Naive thymus-derived CD8-positive, alpha-beta T cell (primary cell): Measurements from ENCODE around the gene EVI5L. TPM values are rescaled to one million over a fixed set of nuclear protein-coding genes. Genes with fewer than 3 reads are reported as not detected.

ENCODE experiments used
- ATAC-seq, 2 donors: fragments of 150-1000 bp; cut with Tn5 transposase in 1 of 2; sonication (Bioruptor Pico), chemical (Tn5 transposase) in 1 of 2; 1 replicate in 1 of 2; 2 replicates in 1 of 2; pipeline ENCODE4 v1.10.0; 2021; ENCODE audit warnings: mild to moderate bottlenecking in 2 of 2, moderate library complexity in 2 of 2
- POLR2A ChIA-PET: fragments of 350-600 bp; sonication (Branson Sonifier 250); formaldehyde crosslinking; loops from one replicate; lab custom pipeline; 2021; ENCODE audit warnings: antibody characterized with exemption; lab: Charles Lee
- DNase-seq, 10 donors: peaks; one replicate each; pipeline versions ENCODE4 v3.0.0 to v3.0.0-alpha.2; 2020 to 2022
- H3K27ac Mint-ChIP-seq, 10 donors: one replicate each; pipeline ENCODE4 v1.8.0; 2020 to 2022; ENCODE audit warnings: mild to moderate bottlenecking in 10 of 10, mixed read lengths in 10 of 10, moderate library complexity in 4 of 10, inconsistent platforms in 1 of 10
- H3K27me3 Mint-ChIP-seq, 5 donors: one replicate each; pipeline ENCODE4 v1.8.0; 2021 to 2022; ENCODE audit warnings: mixed read lengths in 5 of 5
- H3K36me3 Mint-ChIP-seq, 3 donors: one replicate each; pipeline ENCODE4 v1.8.0; 2020 to 2022; ENCODE audit warnings: mixed read lengths in 3 of 3, mild to moderate bottlenecking in 2 of 3, inconsistent platforms in 1 of 3
- H3K4me1 Mint-ChIP-seq, 4 donors: one replicate each; pipeline ENCODE4 v1.8.0; 2021 to 2022; ENCODE audit warnings: mixed read lengths in 4 of 4
- H3K4me3 Mint-ChIP-seq, 10 donors: one replicate each; pipeline ENCODE4 v1.8.0; 2020 to 2022; ENCODE audit warnings: mild to moderate bottlenecking in 10 of 10, mixed read lengths in 10 of 10, moderate library complexity in 6 of 10, inconsistent platforms in 1 of 10
- H3K9me3 Mint-ChIP-seq, 9 donors: one replicate each; pipeline ENCODE4 v1.8.0; 2020 to 2022; ENCODE audit warnings: mixed read lengths in 9 of 9, mild to moderate bottlenecking in 3 of 9, inconsistent platforms in 1 of 9, moderate library complexity in 1 of 9
- polyA plus RNA-seq, 3 donors: library from polyadenylated mRNA; unstranded; fragments of 300-500 nt; fragmentation: Illumina TruSeq; gene quantifications; one replicate each; pipeline ENCODE4 v1.2.3, GENCODE V29; 2021
- total RNA-seq, 8 experiments: library from RNA in 2 of 8; stranded (reverse) in 2 of 8; gene quantifications; one replicate each; pipeline ENCODE4 v1.2.3 and lab custom pipeline; 2021 to 2026

The EVI5L gene
- total and polyA plus RNA-seq, 5 experiments from 2014 or later = 1.1 to 11.5 (median 2.7) TPM

DNA sequence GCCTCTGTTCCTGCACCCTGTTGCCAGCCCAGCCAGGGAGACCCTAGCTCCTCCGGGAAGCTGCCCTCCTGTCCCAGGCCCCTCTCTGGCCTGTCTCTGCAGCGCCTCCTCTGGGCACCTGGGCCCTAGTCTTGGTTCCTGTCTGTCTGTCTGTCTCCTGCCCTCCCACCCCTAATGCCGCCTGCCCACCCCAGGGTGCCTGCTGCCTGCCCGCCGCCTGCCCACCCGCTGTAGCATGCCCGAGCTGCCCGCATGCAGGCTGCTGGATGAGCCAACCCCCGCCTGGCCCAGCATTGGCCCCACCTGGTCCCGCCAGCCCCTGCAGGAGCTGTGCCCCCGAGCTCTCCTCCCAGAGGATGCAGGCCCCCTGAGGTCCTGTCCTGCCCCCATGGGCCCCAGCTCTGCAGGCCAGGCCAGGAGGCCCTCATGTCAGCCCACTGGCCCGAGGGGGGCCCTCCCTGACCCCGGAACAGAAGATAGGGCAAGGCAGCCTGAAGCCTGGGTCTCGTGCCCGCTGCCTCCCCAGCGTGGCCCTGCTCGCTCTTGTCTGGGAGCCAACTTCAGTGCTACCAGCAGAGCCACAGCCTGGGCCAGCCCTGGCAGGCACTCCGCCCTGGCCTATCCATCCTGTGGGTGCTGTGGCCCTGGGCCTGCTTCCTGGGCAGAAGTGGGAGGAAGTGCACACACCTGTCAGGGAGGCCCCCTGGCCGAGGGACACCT is 78.9 kb downstream of the EVI5L start:
- Mint-ChIP-seq H3K4me1 (peaks cover 14 to 38% (median 29%) of the 10 kb centered on the region in 4 donors), H3K27ac (no peak overlapping the region), H3K4me3 (no peak overlapping the region), H3K9me3 (no peaks in the 10 kb centered on the region), H3K27me3 (no peaks in the 10 kb centered on the region), H3K36me3 (peaks cover 0 to 38% (median 18%) of the 10 kb centered on the region in 3 donors)
- ATAC-seq (no peak), DNase-seq (no peak)
- POLR2A ChIA-PET = interaction anchor here (0.6 to 1.6 kb wide), 4 partner anchors 9 to 36 kb away, joined by 3 to 8 read pairs (median 6); partner anchors contain the start of gene SNAPC2

DNA sequence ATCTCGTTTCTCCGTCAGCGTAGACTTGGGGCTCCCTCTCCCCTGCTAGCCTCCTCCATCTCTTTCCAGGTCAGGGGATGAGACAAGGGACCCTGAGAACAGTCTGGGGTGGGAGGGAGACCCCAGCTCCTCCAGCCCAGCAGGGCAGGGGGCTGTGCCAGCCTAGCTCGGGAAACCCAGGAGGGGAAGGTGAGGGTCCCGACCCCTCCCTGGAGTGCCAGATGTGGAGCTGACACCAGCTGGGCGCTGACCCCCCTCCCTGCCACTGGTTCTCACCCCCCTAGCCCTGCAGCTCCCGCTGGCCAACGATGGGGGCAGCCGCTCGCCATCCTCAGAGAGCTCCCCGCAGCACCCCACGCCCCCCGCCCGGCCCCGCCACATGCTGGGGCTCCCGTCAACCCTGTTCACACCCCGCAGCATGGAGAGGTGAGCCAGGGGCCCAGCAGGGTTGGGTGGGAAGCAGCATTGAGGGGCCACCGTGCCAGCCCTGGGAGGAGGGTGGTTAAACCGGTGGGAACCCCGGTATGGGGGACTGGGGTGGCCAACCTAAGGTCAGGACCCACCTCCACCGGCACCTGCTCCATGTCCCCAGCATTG is 79.6 kb downstream of the EVI5L start:
- Mint-ChIP-seq H3K4me1 (peaks cover 12 to 34% (median 25%) of the 10 kb centered on the region in 4 donors), H3K9me3 (no peaks in the 10 kb centered on the region), H3K4me3 (no peak overlapping the region), H3K36me3 (peaks cover 0 to 41% (median 18%) of the 10 kb centered on the region in 3 donors), H3K27me3 (peaks cover 0 to 3% (median 0%) of the 10 kb centered on the region in 5 donors), H3K27ac (peak overlapping the region in 1 of 10 donors; percentile 18)
- ATAC-seq = no peak
- DNase-seq = no peak
- POLR2A ChIA-PET = interaction anchor here (0.6 to 1.2 kb wide), 2 partner anchors 19 to 37 kb away, joined by 3 to 6 read pairs; no protein-coding TSS in a partner anchor

DNA sequence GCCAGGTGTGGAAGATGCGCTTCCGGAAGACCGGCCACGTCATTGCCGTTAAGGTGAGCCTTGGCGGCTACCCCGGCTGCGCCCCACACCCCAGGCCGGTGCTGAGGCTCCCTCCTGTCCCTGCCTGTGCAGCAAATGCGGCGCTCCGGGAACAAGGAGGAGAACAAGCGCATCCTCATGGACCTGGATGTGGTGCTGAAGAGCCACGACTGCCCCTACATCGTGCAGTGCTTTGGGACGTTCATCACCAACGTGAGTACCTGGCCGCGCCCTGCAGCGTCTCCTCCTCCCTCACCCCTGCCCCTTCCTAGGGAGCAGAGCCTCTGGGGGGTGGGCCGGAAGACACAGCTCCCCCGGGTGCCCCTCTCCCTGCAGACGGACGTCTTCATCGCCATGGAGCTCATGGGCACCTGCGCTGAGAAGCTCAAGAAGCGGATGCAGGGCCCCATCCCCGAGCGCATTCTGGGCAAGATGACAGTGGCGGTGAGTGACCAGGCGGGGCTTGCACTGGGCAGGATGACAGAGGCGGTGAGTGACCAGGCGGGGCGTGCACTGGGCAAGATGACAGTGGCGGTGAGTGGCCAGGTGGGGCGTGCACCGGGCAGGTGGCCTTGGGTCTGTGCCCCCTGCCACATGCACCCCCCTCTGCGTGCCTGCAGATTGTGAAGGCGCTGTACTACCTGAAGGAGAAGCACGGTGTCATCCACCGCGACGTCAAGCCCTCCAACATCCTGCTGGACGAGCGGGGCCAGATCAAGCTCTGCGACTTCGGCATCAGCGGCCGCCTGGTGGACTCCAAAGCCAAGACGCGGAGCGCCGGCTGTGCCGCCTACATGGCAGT is 80.5 kb downstream of the EVI5L start:
- H3K9me3 Mint-ChIP-seq = no peaks in the 10 kb centered on the region
- POLR2A ChIA-PET = no interaction called here
- H3K27ac Mint-ChIP-seq = no peak overlapping the region
- H3K36me3 Mint-ChIP-seq = peaks cover 0 to 41% (median 14%) of the 10 kb centered on the region in 3 donors
- H3K4me3 Mint-ChIP-seq = no peak overlapping the region
- ATAC-seq = no peak
- no peak for DNase-seq
- peaks cover 5 to 30% (median 19%) of the 10 kb centered on the region in 4 donors for H3K4me1 Mint-ChIP-seq
- peaks cover 2 to 11% (median 3%) of the 10 kb centered on the region in 5 donors for H3K27me3 Mint-ChIP-seq

DNA sequence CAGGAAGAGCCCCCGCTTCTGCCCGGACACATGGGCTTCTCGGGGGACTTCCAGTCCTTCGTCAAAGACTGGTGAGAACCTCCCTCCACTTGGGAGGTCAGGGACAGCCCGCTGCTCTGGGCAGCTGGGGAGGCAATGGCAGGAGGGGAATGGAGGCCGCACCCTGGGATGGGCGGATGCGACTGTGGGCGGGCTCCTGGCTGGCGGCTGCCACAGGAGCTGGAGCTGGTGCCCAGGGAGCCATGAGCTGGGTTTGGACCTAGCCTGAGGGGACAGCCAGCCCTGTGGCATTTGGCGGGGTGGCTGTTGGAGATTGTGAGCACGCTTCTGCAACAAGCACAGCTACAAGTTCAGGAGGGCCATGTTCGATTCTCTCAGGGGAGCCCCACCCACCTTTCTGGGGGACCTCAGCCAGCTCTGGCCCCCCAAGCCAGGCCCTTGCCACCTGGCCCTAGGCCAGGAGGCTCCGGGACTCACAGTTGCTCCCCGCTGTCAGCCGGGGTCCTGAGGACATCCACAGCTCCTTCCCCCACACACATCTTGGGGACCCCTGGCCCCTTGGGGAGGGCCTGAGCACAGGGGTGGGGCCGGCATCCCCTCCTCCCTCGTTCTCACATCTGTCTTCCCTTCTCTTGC is 81.6 kb downstream of the EVI5L start:
- Mint-ChIP-seq H3K27ac (no peak overlapping the region), H3K27me3 (peaks cover 3 to 17% (median 7%) of the 10 kb centered on the region in 5 donors), H3K36me3 (peaks cover 0 to 34% (median 12%) of the 10 kb centered on the region in 3 donors), H3K4me1 (peaks cover 3 to 28% (median 17%) of the 10 kb centered on the region in 4 donors), H3K9me3 (no peaks in the 10 kb centered on the region), H3K4me3 (no peak overlapping the region)
- ATAC-seq (no peak), DNase-seq (no peak)
- POLR2A ChIA-PET = interaction anchor here (1.0 kb wide), 1 partner anchor 8 kb away, joined by 4 read pairs; the partner anchor contains the start of gene MAP2K7

DNA sequence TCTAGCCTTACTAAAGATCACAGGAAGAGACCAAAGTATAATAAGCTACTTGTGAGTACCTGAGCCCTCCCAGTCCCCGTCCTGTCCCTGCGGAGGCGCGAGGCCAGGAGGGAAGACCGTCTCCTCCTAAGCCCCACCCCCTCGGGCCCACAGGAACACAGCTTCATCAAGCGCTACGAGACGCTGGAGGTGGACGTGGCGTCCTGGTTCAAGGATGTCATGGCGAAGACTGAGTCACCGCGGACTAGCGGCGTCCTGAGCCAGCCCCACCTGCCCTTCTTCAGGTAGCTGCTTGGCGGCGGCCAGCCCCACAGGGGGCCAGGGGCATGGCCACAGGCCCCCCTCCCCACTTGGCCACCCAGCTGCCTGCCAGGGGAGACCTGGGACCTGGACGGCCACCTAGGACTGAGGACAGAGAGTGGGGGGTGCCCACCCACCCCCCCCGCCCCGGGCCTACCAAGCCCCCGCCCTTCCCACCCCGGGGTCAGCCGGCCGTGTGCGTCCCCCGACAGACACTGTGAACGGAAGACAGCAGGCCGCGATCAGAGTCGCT is 82.2 kb downstream of the EVI5L start:
- no peak overlapping the region for H3K4me3 Mint-ChIP-seq
- POLR2A ChIA-PET = interaction anchor here (1.0 kb wide), 1 partner anchor 8 kb away, joined by 4 read pairs; the partner anchor contains the start of gene MAP2K7
- no peak overlapping the region for H3K27ac Mint-ChIP-seq
- H3K9me3 Mint-ChIP-seq = no peaks in the 10 kb centered on the region
- peaks cover 5 to 21% (median 9%) of the 10 kb centered on the region in 5 donors for H3K27me3 Mint-ChIP-seq
- peaks cover 5 to 28% (median 13%) of the 10 kb centered on the region in 4 donors for H3K4me1 Mint-ChIP-seq
- H3K36me3 Mint-ChIP-seq = peaks cover 0 to 34% (median 12%) of the 10 kb centered on the region in 3 donors
- DNase-seq (no peak), ATAC-seq (no peak)

DNA sequence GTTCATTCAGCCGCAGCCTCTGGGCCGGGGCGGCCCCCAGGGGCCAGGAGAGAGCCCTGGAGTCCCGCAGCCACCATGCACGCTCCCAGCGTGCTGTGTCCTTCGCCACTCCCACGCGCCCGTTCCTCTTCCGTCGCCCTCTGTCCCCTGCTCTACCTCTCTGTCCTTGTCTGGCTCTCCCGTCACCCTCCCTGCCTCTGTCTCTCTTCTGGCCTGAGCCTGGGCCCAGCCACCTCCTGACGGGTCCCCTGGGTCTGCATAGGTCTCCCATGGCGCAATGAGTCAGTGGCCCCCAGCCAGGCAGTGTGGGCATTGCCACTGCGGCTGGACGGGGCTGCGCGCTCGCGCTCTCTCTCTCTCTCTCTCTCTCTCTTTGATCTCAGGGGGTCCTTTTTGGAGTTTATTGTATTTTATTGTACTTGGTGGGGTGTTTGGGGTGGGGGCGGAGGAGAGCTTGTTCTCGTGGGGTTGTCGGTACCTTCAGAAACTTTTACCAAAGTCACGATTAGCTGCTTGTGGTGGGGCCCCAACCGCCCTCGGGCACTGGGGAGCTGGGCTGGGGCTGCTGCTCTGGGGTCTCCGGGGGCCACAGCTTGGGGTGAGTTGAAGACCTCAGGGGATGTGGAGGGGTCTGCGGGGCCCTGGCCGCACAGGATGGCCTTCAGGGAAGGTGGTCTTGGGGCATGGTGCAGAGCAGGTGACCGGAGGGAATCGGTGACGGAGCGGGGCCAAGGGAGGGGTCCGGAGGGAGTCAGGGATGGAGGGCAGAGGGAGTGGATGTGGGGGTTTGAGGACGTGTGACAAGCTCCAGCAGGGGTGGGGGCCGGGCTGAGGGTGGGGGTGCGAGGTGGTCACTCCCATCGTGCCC is 82.9 kb downstream of the EVI5L start:
- DNase-seq (peak in 1 of 10 donors; percentile 7), ATAC-seq (no peak)
- POLR2A ChIA-PET = interaction anchor here (0.6 to 0.9 kb wide), 2 partner anchors 9 to 136 kb away, joined by 3 read pairs; partner anchors contain the start of gene MAP2K7
- peaks cover 0 to 30% (median 12%) of the 10 kb centered on the region in 3 donors for H3K36me3 Mint-ChIP-seq
- H3K27me3 Mint-ChIP-seq = peaks cover 5 to 25% (median 9%) of the 10 kb centered on the region in 5 donors
- no peaks in the 10 kb centered on the region for H3K9me3 Mint-ChIP-seq
- H3K4me1 Mint-ChIP-seq = peaks cover 5 to 24% (median 12%) of the 10 kb centered on the region in 4 donors
- H3K27ac Mint-ChIP-seq = no peak overlapping the region
- no peak overlapping the region for H3K4me3 Mint-ChIP-seq

DNA sequence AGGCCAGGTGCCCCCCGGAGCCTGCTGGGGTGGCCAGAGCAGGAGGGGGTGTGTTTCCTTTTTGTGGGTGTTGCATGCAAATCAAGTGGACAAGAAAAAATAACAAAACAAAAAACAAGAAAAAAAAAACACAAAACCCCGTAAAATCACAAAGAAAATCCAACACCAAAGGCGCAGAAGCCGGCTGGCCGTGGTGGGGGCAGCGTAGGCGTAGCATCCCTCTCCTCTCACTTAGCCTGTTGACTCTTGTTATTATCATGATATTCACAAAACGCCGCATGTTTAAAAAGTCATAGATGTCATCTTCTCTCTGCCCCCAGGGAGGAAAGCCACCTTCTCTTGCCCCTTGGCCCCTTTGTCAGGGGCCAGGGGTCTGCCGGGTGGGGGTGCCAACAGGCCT is 83.6 kb downstream of the EVI5L start:
- Mint-ChIP-seq H3K36me3 (peaks cover 0 to 30% (median 12%) of the 10 kb centered on the region in 3 donors), H3K4me3 (no peak overlapping the region), H3K9me3 (no peaks in the 10 kb centered on the region), H3K27me3 (peaks cover 9 to 32% (median 12%) of the 10 kb centered on the region in 5 donors), H3K27ac (no peak overlapping the region), H3K4me1 (peaks cover 7 to 19% (median 17%) of the 10 kb centered on the region in 4 donors)
- DNase-seq = no peak
- POLR2A ChIA-PET = interaction anchor here (0.9 kb wide), 1 partner anchor 10 kb away, joined by 3 read pairs; the partner anchor contains the start of gene MAP2K7
- ATAC-seq = no peak

DNA sequence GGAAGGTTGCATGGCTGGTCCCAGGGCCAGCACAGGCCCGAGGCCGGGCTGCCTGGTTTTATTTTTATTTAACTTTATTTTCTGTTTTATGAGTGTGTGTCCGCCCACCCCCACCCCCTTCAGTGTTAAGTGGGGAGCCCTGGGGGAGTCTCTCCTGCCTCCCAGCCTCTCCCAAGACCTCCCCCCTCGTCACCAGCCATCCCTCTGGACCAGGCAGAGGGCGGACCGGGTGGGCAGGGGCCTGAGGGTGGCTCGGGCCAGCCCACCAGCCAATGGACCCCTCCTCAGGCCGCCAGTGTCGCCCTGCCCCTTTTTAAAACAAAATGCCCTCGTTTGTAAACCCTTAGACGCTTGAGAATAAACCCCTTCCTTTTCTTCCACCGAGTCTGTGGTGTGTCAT is 84.1 kb downstream of the EVI5L start:
- peaks cover 0 to 30% (median 12%) of the 10 kb centered on the region in 3 donors for H3K36me3 Mint-ChIP-seq
- peak overlapping the region in 1 of 10 donors; percentile 67 for H3K4me3 Mint-ChIP-seq
- POLR2A ChIA-PET = no interaction called here
- ATAC-seq (no peak), DNase-seq (no peak)
- H3K27ac Mint-ChIP-seq = no peak overlapping the region
- H3K27me3 Mint-ChIP-seq = peaks cover 9 to 32% (median 12%) of the 10 kb centered on the region in 5 donors
- peaks cover 7 to 19% (median 17%) of the 10 kb centered on the region in 4 donors for H3K4me1 Mint-ChIP-seq
- H3K9me3 Mint-ChIP-seq = no peaks in the 10 kb centered on the region
